ENCODE data around the gene C2CD4A. TPM values are rescaled to one million over a fixed set of nuclear protein-coding genes. Genes with fewer than 3 reads are reported as not detected.

The C2CD4A gene
- polyA plus RNA-seq, 4 donors, result 0.28 to 0.39 (median 0.37) TPM

DNA sequence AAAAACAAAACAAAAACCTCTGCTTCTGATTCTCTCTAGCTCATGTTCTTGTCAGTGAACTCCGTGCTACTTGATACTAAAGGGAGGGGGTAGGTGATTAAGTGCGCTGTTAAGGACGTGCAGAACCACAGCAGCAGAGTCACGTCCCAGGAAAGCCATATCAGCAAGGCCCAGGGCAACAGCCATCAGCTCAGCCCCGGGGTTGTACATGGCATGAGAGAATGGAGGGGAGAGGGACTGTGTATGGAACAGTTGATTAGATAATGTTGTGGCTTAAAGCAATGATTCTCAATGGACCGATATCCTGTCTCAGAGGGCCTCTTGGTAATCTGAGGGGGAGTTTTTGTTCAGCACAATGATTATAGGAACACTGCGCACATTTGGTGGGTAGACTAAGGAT, 27.6 kb downstream of the C2CD4A start:
- DNase-seq (ENCODE audit: low read depth in 4 of 4, low spot score in 3 of 4), result no peak

DNA sequence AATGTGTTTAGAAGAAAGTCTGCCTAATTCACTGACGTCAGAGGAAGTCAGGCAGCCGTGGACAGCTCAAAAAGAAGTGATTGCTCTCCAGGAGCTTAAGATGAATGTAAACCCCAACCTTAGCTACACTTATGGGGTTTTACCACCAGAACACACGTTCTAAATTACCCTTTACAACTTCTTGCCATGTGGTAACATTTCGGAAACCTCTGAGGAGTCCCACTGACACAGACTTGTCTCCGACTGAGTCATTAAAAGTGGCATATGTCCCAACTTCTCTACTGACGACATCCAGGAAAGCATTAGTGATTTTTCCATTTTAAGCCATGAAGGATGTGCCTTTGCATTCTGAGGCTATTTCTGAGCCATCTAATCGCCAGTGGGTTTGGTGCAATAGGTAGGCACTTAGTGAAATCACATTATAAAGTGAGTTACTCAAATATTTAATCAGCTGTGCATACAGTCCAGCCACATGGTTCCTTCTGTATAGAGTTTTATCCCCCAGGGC, 32.4 kb downstream of the C2CD4A start:
- DNase-seq (ENCODE audit: low read depth in 4 of 4, low spot score in 3 of 4), result no peak

DNA sequence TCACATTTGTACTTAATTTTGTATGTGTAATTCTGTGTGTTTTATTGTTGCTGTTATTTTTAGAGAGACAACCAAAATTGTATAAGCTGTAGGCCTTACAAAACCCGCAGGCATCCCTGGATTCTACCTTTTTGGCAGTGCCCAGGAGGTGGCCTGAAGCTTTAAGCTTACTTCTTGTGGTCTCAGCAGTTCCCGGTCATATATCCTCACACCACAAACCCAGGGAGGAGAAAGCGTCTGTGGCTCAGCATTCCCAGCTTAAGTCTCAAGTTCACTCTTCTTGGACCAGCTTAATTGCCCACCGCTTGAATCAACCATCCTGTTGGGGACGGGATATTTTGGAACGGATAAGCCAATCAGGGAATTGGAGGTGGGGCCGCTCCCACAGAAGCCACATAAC, 36.7 kb downstream of the C2CD4A start:
- no peak for DNase-seq (ENCODE audit: low read depth in 4 of 4, low spot score in 3 of 4)

DNA sequence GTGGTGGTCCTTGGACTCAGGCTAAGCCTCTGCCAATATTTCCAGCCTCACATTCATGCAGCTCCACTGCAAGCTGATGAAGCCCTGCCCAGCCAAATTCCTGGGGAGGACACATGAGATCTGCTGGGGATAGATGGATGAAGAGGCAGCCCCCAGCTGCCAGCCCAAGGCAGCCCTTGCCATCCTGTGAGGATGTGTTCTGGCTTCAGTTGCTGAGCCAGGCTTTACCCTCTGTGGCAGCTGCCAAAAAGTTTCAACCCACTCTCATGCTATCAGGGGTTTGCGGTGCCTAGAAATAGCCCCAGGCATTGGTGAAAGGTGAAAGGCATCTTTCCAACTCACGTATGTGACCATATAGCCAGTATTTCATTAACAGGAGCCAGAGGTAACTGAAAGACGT, 37.6 kb downstream of the C2CD4A start:
- DNase-seq (ENCODE audit: low read depth in 4 of 4, low spot score in 3 of 4), result no peak

DNA sequence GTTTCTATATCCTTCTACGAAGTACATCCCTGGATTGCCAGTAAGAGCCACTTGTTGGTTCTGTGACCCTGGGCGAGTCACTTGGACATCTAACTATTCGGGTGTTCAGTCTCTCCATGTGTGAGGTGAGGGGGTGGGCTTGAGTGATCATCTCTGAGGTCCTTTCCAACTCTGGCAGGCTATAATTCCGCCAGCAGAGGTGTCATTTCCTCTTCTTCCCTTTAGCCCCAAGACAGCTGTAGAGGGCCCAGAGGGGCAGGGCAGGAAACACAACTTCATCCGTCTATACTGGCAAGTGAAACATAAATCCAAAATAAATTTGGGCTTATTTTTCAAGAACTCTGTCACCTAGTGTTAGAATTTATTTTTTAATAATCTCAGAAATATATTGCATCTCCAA, 38.1 kb downstream of the C2CD4A start:
- DNase-seq (ENCODE audit: low read depth in 4 of 4, low spot score in 3 of 4), result no peak

DNA sequence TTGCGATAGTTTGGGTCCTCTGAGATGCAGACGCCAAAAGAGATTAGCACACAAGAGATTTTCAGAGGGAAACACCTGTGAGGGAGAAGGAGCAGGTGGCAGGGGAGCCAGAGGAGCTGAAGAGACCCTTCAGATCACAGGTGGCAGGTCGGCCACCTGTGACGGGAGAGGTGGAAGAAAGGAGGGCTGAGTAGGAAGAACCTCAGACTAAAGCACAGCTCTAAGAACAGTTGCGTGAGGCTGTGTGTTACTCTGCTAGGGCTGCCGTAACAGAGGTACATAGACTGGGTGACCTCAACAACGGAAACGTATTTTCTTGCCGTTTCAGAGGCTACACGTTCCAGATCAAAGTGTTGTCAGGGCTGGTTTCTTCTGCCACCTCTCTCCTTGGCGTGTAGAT, 38.5 kb downstream of the C2CD4A start:
- DNase-seq (ENCODE audit: low read depth in 4 of 4, low spot score in 3 of 4), result no peak

DNA sequence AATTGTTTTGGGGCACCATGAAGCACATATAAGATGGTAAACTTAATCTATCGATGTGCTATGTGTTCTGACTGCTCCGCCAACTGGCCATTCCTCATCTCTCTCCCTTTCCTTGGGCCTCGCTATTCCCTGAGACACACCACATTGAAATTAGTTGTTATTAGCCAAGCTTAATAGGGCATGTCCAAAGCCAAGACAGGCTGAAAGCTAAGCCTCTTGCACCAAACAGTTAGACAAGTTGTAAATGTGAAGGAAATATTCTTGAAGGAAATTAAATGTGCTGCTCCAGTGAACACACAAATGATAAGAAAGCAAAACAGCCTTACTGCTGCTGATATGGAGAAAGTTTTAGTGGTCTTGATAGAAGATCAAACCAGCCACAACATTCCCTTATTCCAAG, 39.3 kb downstream of the C2CD4A start:
- DNase-seq (ENCODE audit: low read depth in 4 of 4, low spot score in 3 of 4), result no peak

DNA sequence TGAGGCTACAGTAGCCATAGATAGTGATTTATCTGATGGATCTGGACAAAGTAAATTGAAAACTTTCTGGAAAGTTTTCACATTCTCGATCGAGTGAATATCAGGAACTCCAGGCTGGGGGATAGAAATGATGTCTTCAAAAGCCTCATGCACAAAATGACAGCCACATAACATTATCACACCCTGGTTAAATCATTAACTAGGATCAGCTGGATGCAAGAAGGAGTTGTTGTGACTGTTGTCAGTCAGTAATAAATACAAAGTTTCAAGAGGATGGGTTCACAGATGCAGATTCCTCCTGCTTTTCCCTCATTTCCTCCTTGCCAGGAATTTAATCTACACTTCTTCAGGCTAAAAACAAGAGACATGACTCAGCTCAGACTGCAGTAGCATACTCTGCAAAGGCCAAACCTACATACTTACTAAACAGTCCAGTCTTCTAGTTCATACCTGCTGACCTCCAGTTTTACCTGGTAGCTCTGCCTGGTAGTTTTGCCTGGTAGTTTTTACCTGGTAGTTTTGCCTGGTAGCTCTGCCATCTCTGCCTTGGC, 40.9 kb downstream of the C2CD4A start:
- no peak for DNase-seq (ENCODE audit: low read depth in 4 of 4, low spot score in 3 of 4)

DNA sequence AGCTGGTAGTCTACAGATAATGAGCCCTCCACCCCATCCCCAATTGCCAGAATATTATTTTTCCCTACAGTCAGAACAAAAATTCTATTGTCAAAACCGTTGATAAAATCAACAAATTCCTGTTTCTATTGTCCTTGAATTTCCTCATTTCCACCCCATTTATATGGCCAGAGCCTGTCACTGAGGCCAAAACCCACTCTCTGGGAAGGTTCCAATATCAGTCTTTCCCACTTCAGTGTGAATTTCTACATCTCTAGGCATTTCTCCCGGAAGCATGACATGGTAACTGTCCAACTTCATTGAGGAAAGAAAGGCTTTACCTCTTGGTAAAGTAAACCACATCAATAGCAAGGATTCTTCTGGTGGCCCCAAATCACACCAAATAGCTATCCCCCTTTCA, 41.6 kb downstream of the C2CD4A start:
- DNase-seq (ENCODE audit: low read depth in 4 of 4, low spot score in 3 of 4), result no peak

DNA sequence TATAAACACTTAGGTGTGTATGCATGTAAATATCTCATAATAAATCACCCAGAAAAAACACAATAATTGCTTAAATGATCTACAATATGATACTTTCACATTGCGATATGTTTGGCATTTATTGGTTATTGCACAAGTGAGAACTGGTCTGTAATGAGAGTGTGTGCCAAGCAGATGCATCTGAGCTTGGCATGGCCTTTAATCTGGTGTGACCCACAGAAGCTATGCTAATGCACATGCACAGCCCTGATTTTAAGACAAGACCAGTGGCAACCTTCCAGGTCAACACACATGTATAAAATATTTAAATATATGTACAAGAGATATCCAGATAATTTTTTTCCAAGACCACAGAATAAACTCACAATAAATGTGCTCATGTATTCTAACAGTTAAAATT, 42.7 kb downstream of the C2CD4A start:
- DNase-seq (ENCODE audit: low read depth in 4 of 4, low spot score in 3 of 4), result no peak

DNA sequence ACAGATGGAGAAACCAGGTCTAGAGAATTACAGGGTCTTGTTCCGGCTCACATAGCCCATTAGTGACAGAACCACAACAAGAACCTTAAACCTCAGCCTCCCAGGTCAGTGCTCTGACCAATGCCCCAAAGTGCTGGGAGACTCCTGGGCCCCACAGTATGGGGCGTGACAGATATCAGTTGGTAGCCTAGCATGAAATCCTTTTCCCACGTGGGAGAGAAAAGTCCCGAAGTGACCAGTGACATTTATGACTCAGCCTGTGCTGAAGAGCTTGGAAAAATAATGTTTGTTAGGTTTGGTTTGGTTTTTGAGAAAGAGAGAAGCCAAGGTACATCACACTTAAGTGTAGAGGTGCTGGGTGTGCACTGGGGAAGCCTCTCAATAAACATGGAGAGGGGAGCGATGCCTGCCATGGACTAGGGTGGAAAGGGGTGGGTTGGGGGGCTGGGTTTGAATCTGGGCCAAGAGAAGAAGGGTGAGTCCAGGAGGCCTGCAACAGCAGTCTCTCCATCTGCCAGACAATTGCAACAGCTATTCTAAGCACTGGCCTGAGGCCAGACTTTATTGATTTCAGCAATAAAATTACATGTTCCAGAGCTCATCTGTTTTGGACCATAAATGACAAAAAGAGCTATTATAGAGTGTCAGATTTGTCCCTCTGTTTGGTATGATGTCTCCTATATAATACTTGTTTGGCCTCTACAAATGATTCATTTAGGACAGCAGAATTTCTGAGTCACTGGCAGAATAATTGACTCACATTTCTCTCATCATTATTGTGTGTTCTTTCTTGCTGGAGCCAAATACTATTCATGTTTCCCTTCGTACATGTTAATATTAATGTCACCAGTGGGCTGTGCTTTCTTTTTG, 43.4 kb downstream of the C2CD4A start:
- DNase-seq (ENCODE audit: low read depth in 4 of 4, low spot score in 3 of 4), result no peak

DNA sequence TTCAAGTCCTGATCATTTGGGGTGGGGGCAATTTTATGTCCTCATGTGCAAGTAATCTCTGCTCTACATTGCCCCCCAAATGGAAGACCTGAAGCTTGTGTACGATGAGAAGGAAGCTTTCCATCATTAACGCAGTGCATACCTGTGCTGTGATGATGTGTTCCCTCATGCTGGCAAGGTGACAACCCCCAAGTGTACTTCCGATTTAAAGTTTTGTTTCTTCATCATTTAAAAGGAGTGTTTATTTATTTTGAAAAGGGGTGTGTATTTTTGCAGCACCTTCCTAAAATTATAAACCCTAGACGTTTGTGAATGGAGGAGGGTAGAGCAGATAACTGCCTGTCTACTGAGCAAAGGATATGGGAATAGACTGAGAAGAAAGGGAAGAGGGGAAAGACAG, 45.3 kb downstream of the C2CD4A start:
- DNase-seq (ENCODE audit: low read depth in 4 of 4, low spot score in 3 of 4), result no peak

DNA sequence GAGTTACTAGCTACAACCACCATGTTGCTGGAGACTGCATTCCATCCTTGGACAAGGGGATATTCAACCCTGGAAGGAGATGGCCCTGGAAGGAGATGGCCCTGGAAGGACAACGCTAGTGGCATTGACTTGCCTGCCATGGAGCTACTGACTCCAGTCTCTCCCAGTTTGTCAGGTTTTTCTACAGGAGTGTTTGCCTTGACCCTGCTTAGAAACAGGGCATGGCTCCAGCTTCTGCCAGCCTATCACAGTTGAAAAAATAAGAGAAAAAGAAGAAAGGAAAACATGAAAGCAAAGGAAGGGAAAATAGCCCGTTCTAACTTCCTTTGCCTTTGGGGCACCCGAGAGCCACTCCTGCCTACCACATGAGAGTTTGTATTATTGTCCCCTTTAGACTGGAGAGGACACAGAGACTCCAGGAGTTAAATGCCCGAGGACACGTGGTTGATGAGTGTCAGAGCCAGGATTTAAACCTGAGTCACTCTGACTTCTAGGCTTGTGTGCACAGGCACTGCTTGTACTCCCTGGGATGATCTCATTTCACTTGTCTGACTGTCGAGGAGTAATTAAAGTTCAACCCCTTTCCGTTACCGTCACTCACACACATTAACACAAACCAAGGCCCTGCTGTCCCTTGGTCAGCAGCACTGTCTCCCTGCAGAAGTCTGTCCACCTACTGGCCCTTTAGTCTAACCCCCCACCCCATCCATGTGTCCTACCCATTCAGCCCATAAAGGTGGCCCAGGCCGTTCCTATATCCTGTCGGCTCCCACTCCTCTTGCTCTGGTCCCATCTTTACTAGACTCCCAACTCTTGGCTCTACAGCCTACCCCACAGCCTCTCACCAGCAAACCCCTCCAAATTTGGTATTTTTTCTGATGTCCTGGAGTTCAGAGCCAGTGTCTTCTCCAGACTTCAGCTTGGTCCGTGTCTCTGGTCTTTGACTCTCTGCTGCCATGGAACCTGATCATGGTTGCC, 46.1 kb downstream of the C2CD4A start:
- no peak for DNase-seq (ENCODE audit: low read depth in 4 of 4, low spot score in 3 of 4)

DNA sequence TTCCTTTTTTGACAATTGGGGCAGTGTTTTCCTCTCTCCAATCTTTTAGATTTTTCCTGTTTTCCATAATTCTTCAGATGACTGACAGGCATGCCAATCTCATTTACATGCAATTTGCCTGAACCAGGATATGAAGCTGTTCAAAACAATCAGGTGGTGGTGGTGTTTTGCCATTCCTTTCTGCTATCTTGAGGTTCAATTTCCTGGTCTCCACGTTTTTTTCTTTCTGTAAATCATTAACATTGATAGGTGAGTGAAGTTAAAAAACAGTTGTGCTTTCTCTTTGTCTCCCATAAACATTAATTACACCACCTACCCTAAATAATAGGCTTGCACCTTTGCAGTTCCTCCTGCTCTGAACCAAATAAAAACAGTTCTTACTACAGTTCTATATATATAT, 49.1 kb downstream of the C2CD4A start:
- no peak for DNase-seq (ENCODE audit: low read depth in 4 of 4, low spot score in 3 of 4)

DNA sequence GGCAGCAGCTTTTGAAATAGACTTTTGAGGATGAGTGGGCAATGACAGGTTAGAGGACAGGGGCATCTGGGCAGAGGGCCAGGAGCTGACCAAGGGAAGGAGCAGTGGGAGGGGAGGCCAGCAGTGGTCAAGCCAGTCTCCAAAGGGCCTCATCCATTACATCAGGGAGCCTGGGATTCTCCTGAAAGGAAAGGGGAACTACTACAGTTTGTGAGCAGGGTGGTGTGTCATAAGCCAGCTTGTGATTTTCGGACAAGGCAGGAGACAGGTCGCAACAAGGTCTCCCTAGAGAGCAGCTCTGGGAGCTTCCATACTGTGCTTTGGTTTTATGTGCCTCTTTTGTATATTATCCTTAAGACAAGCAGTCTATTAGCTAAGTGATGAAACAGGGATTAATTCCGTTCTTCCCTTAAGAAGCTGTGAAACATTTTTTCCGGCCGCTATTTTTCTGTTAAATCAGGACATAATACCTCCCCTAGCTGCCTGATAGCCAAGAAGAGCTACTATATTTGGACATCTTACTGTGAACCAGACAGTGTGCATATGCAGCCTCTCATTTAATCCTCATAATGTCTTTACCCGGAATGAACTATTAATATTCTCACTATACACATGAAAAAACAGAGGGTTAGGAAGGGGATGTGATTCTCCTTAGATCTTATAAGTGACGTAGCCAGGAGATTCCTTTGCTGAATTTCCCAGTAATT, 51.9 kb downstream of the C2CD4A start:
- no peak for DNase-seq (ENCODE audit: low read depth in 4 of 4, low spot score in 3 of 4)

DNA sequence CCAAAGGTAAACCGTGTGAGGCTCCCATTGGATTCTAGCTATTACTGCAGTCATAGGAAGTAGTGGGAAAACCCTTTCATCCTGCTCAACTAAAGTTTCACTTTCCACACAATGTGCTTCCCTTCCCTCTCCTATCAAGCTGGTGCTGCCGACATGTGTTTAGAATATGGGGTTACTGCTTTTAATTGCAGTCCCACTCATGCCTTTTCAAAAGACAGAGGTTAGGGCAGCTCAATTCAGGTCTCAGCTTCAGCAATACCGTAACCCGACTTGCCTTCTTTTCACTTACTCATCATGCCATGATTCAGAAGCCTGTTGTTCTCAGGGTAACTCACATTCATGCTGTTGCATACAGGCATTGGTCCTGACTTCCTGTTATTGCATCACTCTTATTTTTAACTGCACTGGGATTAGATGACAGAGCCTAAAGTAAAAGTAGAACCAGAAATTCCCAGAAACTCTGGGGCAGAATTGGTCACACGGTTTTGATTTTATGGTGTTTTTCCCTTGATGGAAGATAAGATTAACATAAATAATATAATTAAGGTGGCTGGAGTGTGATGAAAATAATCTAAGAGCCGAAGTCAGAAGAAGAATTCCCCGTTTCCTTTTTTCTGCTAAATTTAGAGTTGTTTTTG, 52.6 kb downstream of the C2CD4A start:
- DNase-seq (ENCODE audit: low read depth in 4 of 4, low spot score in 3 of 4), result no peak

DNA sequence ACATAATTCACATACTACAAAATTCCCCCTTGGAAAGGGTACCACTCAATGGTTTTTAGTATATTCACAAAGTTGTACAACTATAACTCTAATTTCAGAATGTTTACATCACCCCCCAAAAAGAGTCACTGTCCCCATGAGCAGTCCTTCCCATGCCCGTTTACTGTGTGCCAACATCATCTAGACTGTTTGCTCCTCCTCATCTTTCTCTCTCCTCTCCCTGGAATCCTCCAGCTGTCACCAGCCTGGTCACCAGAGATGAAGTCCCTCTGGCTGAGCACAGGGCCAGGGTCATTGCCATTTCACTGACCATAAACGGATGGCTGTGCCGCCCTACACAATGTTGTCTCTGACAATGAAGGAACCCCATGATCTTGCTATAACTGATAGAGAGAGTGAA, 53.1 kb downstream of the C2CD4A start:
- DNase-seq (ENCODE audit: low read depth in 4 of 4, low spot score in 3 of 4), result no peak
